HG02852 (cell line): ENCODE measurements around the gene MCRIP1.

Source experiments
- ATAC-seq: cut with Tn5 transposase; IDR thresholded peaks from one replicate; pipeline ENCODE4 v1.9.1; 2021; ENCODE audit warnings: mild to moderate bottlenecking, moderate library complexity; ENCODE audit not compliant: unreplicated experiment

The MCRIP1 gene, protein sequence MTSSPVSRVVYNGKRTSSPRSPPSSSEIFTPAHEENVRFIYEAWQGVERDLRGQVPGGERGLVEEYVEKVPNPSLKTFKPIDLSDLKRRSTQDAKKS

DNA sequence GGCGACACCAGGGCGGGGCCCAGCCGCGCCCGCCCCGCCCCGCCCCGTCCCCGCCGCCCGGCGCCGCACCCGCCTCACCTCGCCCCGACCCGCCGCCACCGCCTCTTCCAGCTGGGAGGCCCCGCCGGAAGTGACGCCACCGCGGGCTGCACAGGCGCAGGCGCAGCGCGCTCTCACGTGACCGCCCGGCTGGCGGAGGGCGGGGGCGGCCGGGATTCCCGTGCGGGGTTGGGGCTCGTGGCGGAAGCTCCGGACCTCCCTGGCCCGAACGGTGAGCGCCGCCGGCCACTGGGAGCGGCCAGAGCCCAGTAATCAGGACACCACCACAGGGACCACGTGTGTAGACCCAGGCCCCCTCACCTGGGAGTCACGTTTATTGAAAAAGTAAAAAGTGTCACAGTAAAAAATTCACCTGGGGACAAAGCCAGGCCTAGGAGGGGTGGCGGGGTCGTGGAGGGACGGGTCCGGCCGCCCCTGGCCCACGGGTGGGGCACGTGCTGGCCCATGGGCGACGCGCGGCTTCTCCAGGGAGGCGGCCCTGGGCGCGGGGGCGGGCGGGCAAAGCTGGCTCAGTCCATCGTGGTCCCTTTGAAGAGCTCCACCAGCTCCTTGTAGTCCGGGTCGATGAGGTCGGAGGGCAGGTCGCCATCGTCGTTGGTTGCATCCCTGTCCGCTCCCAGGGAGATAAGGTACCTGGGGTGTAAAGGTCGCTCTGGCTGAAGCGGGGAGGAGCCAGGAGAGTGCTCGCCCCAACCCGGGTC is at the start of gene MCRIP1:
Gene MCRIP1, minus strand, starts transcription at position 132 of the 761 bp plus-strand sequence. CDS start 8,785 bp downstream, outside the sequence.
- ATAC-seq: peak; percentile 65

DNA sequence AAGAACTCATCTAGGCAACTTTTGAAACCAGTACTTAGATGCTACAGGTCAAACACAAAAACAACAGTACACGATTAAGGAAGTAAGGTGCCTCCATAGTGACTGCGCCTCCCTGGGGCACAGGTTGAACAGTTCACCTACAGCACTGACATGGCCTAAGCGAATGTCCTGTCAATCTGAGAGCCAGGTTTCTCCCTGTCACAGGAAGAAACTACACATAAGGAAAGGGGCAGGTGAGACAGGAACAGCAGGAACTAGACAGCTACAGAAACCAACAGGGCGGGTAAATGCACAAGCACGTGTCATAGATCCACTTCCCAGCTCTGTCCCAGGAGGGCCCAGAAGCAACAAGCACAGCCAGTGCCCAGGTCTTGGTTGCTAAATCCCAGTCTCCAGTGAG is 46.0 kb upstream of the MCRIP1 start:
- ATAC-seq: no peak

DNA sequence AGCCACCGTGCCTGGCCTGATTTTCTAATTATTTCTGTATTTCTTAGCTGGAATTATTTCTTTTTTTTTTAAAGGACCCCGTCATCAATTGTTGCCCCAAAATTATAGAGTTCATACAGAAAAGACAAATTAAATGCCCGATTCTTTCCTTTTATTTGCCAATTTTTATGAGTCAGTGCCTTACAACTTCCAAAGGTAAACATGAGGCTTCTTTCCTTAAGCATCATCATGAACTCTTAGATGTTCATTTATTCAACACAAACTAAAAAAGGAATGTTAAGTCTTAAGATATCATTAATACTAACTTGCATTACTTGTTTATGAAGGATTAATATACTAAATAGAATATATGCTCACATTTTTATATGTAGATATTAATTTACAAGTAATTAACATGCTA is 45.2 kb upstream of the MCRIP1 start:
- no peak for ATAC-seq

DNA sequence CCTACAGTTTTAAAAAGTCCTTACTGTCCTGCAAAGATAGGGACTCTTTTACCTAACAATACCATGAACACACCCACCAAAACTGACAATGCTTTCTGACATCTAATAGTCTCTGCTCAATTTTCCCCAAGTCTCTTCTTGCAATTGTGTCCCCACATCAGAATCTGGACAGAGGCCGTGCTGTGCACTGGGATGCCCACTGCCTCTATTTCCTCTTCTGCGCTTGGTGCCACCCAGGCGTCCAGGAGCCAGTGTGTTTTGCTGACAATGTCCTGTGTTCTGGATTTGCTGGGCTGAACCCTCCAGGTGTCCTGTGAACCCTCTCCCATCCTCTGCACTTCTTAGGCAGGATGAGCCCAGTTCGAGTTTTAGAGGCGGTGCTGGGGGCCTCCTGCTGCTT is 44.5 kb upstream of the MCRIP1 start:
- no peak for ATAC-seq

DNA sequence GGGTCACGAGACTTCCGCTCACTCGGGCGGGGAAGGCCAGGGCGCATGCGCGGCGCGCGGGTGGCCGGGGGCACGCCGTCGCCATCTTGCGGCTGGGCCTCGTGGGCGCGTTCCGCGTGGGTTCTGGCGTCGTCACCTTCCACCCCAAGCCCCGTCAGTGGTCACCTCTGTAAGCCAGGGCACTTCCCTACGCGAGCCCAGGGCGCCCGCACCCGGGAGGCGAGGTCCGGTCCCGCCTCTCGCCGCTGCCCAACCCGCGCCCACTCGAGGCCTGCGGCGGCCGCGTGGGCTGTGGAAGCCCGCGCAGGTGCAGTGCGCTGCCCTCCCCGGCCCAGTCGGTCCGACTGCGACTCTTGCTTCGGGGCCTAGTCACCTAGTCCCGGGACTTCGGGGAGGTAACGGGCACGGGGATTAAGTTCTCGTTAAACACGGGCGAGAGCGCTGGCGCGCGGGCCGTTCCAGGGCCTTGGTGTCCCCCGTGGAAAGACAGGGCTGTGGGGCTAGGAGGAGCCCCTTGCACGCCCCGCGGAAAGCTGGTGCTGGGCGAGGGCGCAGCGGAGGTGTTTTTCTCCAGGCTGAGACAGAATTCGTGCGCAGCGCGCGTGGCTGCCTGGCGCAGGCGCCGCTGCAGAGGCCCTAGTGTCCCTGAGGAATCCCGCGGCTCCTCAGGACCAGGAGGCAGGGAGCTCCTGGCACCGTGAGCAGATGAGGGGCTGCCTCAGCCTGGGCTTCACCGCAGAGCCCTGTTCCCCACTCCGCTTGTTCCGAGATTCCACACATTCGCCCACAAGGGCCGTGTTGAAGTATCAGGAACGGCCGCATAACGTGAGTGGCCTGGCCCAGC is 38.5 kb upstream of the MCRIP1 start:
- ATAC-seq: no peak

DNA sequence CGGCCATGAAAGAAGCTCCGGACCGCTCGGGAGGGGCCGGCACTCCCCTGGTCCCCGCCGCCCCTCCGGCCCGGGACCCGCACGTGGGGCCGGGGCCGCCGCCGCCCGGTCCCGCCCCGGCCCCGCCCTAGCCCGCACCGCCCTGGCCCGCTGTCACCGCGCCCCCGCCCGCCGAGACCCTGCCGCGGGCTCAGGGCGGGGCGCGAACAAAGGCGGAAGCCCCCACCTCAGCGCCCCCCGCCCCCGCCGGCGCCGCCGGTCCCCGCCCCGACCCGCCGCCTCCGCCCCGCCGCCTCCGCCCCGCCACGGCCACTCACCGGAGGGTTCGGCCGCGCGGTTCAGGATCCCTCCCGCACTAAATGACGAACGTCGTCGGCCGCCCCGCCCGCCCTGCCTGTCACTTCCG is 37.9 kb upstream of the MCRIP1 start, which contains the start of gene ARHGDIA:
Gene ARHGDIA, minus strand, starts transcription at position 357 of the 406 bp plus-strand sequence. CDS start 1,407 bp downstream, outside the sequence.
- ATAC-seq: no peak

DNA sequence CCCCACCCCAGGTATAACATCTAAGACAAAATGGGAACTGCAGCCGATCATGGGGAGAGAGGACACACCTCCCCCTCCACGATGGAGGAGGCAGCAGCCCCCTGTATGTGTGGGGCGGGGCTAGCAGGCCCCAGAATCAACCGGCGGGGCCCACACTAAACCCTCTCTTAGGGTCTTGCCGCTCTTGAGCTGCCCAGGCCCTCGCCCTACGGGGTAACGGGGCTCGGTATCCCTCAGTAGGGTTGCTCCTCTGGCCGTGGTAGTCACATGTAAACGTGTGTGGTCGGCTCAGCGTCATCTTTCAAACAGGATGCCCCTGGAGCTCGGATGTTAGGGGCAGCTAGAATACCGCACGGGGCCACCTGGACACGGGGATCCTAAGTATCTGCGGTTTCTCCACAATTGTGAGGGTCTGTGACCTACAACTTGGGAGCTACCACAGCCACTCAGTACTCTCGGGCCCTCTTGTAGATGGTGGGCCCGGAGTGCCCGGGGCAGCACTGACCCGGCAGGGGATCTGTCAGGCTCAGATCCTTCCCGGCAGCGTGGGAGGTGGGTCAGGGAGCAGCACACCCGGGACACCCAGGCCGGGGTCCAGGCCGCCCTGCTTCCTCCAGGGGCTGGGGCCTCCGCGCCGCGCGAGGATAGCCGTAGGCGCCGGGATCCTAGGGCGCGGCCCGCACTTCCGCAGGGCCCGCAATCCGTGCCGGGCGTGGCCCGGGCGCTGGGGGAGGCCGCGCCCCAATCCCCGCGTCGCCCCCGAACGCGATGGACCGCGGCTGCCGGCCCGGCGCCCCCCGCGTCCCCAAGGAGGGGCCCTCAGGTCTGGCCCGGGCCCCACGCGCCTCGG is 37.3 kb upstream of the MCRIP1 start:
- ATAC-seq: no peak

DNA sequence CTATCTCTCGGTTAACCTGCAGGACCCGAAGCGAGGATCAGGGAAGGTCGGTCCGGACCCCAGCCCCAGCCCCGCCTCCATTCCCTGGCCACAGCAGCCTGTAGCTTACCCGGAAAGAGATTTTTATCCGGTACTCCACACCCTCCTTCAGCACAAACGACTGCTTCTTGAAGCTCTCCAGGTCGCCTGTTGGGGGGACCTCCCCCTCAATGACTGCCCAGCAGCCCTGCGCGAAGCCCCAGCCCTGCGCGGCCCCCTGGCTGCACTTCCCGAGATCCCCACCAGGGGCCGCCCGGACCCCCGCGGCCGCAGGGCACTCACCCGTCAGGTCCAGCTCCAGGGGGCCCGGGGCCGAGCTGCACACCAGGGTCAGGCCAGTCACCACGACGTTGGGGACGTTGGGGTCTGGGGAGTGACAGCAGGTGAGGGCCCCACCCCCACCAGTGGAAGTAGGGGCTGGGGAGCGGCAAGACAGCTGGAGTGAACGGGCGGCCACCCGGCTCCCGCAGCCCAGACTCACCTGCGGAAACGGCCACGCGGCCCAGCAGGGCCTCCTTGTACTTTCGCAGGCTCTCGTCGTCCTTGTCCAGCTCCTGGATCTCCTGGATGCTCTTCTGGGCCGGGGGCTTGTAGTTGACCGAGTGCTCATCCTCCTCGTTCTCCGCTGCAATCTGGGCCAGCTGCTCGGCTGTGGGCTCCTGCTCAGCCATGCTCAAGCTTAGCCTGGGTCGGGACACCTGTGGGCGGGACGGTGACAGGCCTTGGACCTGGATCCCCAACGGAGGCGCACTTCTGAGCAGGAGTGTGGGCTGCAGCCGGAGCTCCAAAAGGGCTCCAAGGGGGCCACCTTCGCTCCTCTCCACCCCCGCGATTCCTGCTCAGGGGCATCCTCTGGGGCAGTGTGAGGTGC is 36.4 kb upstream of the MCRIP1 start:
- no peak for ATAC-seq

DNA sequence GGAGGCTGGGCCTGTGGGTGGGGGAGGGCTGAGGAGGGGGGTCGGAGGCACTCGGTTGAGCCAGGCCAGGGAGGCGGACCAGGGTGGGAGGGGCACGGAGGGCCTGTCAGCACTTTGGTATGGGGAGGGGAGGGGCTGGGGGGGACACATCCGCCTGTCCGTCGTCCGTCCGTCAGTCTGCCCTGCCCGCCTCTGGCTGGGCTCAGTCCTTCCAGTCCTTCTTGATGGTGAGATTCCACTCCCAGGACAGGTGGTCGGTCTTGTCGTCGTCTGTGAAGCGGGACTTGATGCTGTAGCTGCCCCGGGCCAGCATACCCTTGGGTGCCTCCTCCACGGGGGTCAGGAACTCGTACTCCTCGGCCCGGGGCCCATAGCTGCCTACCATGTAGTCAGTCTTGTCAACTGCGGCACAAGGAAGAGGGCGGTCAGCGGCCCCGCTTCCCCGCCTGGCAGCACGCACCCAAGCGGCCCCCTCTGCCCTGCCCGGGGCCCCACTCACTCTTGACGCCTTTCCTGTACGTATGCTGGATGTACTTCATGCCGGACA is 35.7 kb upstream of the MCRIP1 start:
- no peak for ATAC-seq

DNA sequence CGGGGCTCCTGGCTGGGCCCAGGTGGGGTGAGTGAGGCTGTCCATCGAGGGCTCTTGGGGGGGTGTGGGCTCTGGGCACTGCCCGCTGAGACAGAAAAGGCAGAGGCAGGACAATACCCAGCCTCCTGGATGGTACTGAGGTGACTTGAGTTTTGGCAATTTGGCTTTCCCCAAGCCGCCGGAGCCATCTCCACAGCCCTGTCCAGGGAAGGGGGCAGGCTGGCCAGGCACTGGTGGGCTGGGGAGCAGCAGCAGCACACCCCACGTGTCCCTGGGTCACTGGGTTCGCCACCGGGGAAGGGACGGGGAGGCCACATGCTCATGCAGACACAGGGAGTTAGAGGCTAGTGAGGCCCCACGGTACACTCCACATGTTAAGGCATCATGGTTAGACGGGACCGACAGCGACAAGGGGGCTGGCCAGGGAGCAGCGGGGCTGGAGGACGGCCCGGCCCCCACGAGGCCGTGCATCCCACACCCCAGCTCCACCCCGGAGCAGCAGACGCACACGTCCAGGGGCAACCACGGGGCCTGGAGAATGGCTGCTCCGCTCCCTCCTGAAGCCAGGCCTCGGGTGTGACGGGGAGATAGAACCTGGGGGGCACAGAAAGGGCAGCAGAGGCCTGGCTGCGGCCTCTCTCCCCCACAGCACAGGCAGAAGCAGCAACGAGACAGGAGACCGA is 35.0 kb upstream of the MCRIP1 start:
- ATAC-seq: no peak

DNA sequence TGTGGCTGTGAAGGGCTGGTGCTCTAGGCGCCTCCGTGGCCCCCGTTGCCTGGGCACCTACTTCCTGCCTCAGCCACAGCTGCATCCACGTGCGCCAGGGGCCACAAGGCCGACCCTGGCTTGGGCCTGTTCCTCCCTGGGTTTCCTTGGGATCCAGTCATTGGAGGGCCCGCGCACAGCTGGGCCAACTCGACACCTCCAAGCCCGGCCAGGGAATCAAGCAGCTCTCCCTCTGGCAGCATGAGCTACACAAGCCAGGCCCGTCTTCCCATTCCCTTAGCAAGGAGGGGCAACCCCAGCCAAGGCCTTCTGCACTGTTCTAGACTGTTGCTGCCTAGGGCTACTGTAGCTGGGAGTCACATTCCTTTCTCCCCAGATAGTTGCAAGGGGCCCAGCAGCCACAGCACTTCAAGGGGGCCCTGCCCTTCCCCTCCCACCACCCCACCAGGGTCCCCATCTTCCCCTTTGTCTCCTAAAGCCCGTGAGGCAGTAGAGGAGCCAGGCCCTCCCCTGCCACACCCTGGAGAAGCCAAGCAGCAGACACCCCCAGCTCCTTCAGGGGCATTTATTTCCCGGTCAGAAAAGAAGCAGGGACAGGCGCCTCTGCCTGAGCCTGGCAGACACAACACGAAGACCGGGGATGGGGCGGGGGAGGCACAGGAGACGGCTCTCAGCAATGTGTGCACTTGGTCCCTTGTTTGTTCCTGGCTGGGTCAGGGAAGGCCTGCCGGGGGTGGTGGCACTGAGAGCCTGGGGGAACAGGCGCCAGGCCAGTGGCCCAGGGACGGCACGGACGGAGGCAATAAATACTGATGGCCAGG is 34.3 kb upstream of the MCRIP1 start:
- ATAC-seq: no peak

DNA sequence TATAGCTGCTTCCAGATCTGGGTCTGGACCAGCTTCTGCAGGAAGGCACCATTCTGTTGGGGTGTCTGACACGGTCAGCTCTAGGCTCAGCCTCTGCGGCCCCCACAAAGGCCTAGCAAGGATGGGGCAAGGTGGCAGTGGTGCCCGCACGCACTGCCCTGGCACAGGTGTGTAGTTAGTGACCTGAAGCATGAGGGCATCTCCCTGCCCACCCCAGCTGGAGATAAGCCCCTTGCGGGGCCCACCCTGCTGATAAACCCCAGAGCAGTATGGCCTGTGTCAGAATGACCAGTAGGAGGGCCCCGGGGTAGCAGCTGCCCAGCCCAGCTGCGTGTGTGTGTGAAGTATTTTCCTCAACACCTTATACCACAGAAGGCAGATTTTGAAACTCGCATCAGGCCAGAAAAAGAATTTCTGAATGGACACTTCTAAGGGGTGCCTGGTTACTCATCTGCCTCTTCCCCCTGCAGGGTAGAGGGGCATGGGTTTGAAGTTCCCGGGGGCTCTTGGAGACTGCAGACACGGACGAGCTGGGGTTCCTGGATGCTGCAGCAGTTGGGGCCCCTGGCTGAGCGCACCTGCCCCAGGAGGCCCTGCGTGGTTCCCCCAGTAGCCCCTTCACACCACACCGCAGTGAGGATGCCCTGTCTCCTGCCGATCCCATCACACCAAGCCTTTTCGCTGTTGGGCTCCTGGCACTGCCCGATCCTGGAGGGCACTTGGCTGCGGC is 33.5 kb upstream of the MCRIP1 start:
- no peak for ATAC-seq

DNA sequence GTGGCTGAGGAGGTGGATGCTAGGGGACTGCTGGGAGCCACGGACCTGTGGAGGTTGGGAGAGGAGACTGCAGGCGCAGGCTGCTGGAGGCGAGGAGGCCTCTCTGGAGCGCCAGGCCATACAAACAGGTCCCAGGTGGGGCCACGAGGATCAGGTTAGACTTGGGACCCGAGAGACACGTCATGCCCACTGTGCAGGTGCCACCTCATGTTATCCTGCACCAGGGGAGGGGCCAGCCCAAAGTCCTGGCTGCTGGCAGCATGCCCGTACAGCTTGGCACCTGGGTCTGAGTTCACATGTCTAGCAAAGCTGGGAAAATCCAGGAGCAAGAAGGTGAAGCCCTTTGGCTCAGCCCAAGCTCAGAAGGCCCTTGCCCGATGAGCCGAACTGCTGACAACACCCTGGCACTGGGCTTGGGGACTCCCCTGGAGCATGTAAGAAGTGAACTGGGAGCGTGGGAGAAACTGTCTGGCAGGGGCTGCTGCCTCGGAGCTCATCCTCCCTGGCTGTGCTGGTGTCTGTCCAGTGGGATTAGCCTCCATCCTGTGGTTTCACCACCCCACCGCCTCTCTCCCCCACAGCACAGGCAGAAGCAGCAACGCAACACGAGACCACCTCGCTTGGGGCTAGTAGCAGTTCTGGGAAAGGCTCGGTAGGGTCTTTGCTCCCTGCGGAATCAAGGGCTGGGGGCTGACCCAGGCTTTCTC is 32.8 kb upstream of the MCRIP1 start:
- ATAC-seq: no peak

DNA sequence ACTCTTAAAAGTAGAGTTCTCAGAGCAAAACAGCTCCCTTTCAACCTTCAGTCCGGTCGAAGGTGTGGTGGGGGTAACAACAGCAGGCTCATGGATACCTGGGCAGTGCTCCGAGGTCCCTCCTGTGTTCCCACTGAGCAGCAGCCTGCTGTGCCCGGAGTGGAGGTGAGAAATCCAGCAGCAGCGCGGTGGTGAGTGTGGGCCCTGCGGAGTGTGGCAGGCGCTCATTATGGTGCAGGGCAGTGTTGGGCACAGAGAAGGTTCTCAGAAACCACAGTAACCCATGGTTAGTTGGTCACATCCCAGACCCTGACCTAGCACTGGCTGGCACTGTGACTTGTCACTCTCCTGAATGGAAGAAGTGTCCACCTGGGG is 32.3 kb upstream of the MCRIP1 start:
- no peak for ATAC-seq

DNA sequence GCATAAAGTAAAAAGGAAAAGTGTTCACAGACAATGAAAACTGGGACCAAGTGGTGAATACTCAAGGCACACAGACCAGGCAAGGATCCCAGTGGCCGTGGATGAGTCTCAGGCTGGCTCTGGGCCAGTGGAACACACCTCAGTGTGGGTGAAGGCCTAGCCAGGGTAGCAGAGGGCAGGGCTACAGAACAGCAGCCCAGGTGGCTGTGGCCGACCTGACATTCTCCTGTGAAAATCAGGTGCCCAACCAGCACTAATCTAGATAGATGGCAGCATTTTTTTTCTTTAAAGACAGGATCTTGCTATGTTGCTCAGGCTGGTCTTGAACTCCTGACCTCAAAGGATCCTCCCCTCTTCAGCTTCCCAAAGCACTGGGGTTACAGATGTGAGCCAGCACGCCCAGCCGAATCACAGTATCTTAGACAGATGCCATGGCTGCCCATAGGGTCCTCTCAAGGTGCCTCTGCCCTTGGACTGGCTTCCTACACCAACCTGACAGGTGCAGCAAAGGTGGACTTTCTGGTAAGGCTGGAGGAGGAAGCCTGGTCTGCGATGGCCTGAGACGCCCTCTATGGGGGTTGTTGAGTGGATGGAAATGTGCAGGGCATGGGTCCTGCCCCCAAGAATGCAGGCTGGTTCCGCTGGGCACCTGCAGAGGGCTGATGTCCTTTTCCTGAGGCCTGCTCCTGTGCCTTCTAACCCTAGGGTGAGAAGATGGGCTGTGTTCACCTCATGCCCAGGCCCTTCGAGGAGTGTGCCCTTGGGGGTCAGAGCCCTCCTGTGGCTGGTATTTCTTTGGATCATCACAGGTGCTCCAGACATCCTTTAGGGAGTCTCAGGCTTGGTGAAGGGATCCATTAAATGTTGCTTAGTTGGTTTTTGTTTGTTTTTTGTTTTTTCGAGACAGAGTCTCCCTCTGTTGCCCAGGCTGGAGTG is 31.0 kb upstream of the MCRIP1 start:
- ATAC-seq: no peak
